Liver (tissue), 9 donors: ENCODE measurements around the gene YIPF1. TPM values are rescaled to one million over a fixed set of nuclear protein-coding genes. Genes with fewer than 3 reads are reported as not detected.

Source experiments
- DNase-seq: peaks from one replicate; pipeline ENCODE4 v3.0.0-alpha.2; 2017; ENCODE audit warnings: low spot score
- H3K27ac ChIP-seq, 2 donors: one replicate each; pipeline ENCODE4 v1.7.0; 2013; ENCODE audit warnings: inconsistent platforms in 2 of 2, low read length in 2 of 2, control low read depth in 1 of 2, low read depth in 1 of 2, mild to moderate bottlenecking in 1 of 2
- H3K27me3 ChIP-seq, 4 donors: one replicate each; pipeline versions ENCODE4 v1.6.1 to v1.7.0; 2013; ENCODE audit warnings: low read length in 3 of 4, inconsistent platforms in 1 of 4, mild to moderate bottlenecking in 1 of 4, moderate library complexity in 1 of 4; ENCODE audit not compliant: control insufficient read depth in 4 of 4, insufficient read depth in 4 of 4
- H3K36me3 ChIP-seq, 4 donors: one replicate each; pipeline versions ENCODE4 v1.6.1 to v1.7.0; 2013; ENCODE audit warnings: low read length in 3 of 4, mild to moderate bottlenecking in 3 of 4, low read depth in 1 of 4, moderate library complexity in 1 of 4; ENCODE audit not compliant: control insufficient read depth in 4 of 4, insufficient read depth in 3 of 4
- H3K4me1 ChIP-seq, 4 donors: one replicate each; pipeline versions ENCODE4 v1.6.1 to v1.7.0; 2013; ENCODE audit warnings: low read length in 3 of 4, mild to moderate bottlenecking in 3 of 4, moderate library complexity in 1 of 4; ENCODE audit not compliant: control insufficient read depth in 4 of 4, insufficient read depth in 4 of 4
- H3K4me3 ChIP-seq, 3 donors: one replicate each; pipeline versions ENCODE4 v1.6.1 to v1.7.0; 2013; ENCODE audit warnings: low read length in 3 of 3, control low read depth in 1 of 3, low read depth in 1 of 3, mild to moderate bottlenecking in 1 of 3
- H3K9ac ChIP-seq, 2 donors: one replicate each; pipeline ENCODE4 v1.7.0; 2013; ENCODE audit warnings: low read length in 2 of 2, mild to moderate bottlenecking in 2 of 2, moderate library complexity in 2 of 2, control low read depth in 1 of 2, low read depth in 1 of 2
- H3K9me3 ChIP-seq, 4 donors: one replicate each; pipeline versions ENCODE4 v1.6.1 to v1.7.0; 2013; ENCODE audit warnings: low read length in 3 of 4; ENCODE audit not compliant: control insufficient read depth in 4 of 4
- EGR1 ChIP-seq, 2 donors: IDR thresholded peaks; 2 replicates each; pipeline ENCODE4 v1.6.1; 2016 to 2018; ENCODE audit warnings: antibody characterized with exemption in 2 of 2, low read depth in 2 of 2
- FOXA1 ChIP-seq: IDR thresholded peaks from 2 replicates; pipeline ENCODE4 v1.6.1; 2016; ENCODE audit warnings: antibody characterized with exemption
- FOXA2 ChIP-seq: IDR thresholded peaks from 2 replicates; pipeline ENCODE4 v1.6.1; 2016; ENCODE audit warnings: antibody characterized with exemption
- GABPA ChIP-seq, 2 donors: IDR thresholded peaks in 1 of 2; conservative IDR thresholded peaks in 1 of 2; 2 replicates each; pipeline ENCODE4 v1.6.1; 2016; ENCODE audit warnings: antibody characterized with exemption in 2 of 2, mild to moderate bottlenecking in 1 of 2, moderate library complexity in 1 of 2
- HNF4A ChIP-seq, 2 donors: conservative IDR thresholded peaks; 2 replicates each; pipeline ENCODE4 v1.6.1; 2016; ENCODE audit warnings: antibody characterized with exemption in 2 of 2, mild to moderate bottlenecking in 2 of 2
- NR2F2 ChIP-seq: IDR thresholded peaks from 2 replicates; pipeline ENCODE4 v1.6.1; 2016; ENCODE audit warnings: antibody characterized with exemption
- RAD21 ChIP-seq, 2 donors: IDR thresholded peaks; 2 replicates each; pipeline ENCODE4 v1.6.1; 2016; ENCODE audit warnings: antibody characterized with exemption in 2 of 2, mild to moderate bottlenecking in 2 of 2
- RXRA ChIP-seq, 2 donors: IDR thresholded peaks; 2 replicates each; pipeline ENCODE4 v1.6.1; 2017 to 2018; ENCODE audit warnings: antibody characterized with exemption in 2 of 2, mild to moderate bottlenecking in 1 of 2
- SP1 ChIP-seq: IDR thresholded peaks from 2 replicates; pipeline ENCODE4 v1.6.1; 2018; ENCODE audit warnings: antibody characterized with exemption, mild to moderate bottlenecking
- TAF1 ChIP-seq: conservative IDR thresholded peaks from 2 replicates; pipeline ENCODE4 v1.6.1; 2016; ENCODE audit warnings: antibody characterized with exemption, mild to moderate bottlenecking
- YY1 ChIP-seq: IDR thresholded peaks from 2 replicates; pipeline ENCODE4 v1.6.1; 2016; ENCODE audit warnings: antibody characterized with exemption, mild to moderate bottlenecking
- WGBS: extraction: QIAGEN DNeasy Blood & Tissue Kit; methylation state at CpG from one replicate; pipeline ENCODE4 v1.1.7; 2013; 5-methylcytosine and 5-hydroxymethylcytosine counted together
- polyA plus RNA-seq, 2 donors: library from polyadenylated mRNA; stranded (reverse) in 1 of 2; unstranded in 1 of 2; fragments of 200-250 nt in 1 of 2; fragments of >200 nt in 1 of 2; fragmentation: Nextera tagmentation in 1 of 2; extraction: Ambion mirVana in 1 of 2; gene quantifications; one replicate each; pipeline versions ENCODE4 v1.2.1 to v1.2.3, GENCODE V29; 2013 to 2015
- total RNA-seq, 2 donors: library from RNA; depleted of rRNA; stranded (reverse); fragments of >200 nt; gene quantifications; one replicate each; pipeline ENCODE4 v1.2.3, GENCODE V29; 2014
- TF ChIP-seq, protein P1 (sequence below): IDR thresholded peaks from 2 replicates; pipeline ENCODE4 v1.6.1; 2016; ENCODE audit warnings: antibody characterized with exemption
- TF ChIP-seq, protein P2 (sequence below): fragments of 150-350 bp; IDR thresholded peaks from 2 replicates; pipeline ENCODE4 v1.5.1; 2017; ENCODE audit warnings: improper control_type of control experiment, low read depth, low read length; ENCODE audit not compliant: missing input control
- TF ChIP-seq, protein P3 (sequence below): IDR thresholded peaks from 2 replicates; pipeline ENCODE4 v1.6.1; 2016; ENCODE audit warnings: antibody characterized with exemption
- TF ChIP-seq, protein P4 (sequence below): IDR thresholded peaks from 2 replicates; pipeline ENCODE4 v1.6.1; 2016; ENCODE audit warnings: antibody characterized with exemption
- TF ChIP-seq, protein P5 (sequence below): IDR thresholded peaks from 2 replicates; pipeline ENCODE4 v1.6.1; 2016; ENCODE audit warnings: antibody characterized with exemption, mild to moderate bottlenecking
- donor health status: healthy.
- donor health status: healthy.
- donor health status: healthy.
- donor health status: healthy.
- donor health status: healthy.

Gene YIPF1
- total and polyA plus RNA-seq, 4 donors = 19.9 to 29.6 (median 28.1) TPM

DNA sequence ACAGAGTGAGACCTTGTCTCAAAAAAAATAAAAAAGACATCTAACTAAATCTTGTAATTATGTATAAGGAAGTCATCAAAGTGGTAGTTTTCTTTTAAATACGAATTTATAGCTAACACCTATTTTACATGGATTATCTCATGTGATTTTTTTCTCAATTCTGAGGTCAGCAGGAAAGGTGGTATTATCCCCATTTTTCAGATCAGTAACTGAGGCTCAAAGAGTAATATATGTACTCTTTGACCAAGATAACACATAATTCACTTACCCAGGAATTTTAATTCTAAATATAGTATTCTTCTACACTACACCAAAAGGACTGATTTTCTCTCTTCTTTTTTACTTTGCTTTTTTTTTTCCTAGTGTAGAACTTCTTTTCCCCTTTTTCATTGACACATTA, 46.8 kb upstream of the YIPF1 start:
- Histone ChIP-seq H3K36me3 (peaks cover 0 to 3% (median 1%) of the 10 kb centered on the region in 4 donors), H3K4me3 (no peak overlapping the region), H3K27me3 (no peaks in the 10 kb centered on the region), H3K27ac (no peak overlapping the region), H3K9me3 (peaks cover 0 to 4% (median under 1%) of the 10 kb centered on the region in 4 donors), H3K9ac (no peak overlapping the region), H3K4me1 (no peaks in the 10 kb centered on the region)
- DNase-seq = no peak
- WGBS = 99% methylated on average over 1 of the region's 1 CpG
- TF ChIP-seq, protein P1, sequence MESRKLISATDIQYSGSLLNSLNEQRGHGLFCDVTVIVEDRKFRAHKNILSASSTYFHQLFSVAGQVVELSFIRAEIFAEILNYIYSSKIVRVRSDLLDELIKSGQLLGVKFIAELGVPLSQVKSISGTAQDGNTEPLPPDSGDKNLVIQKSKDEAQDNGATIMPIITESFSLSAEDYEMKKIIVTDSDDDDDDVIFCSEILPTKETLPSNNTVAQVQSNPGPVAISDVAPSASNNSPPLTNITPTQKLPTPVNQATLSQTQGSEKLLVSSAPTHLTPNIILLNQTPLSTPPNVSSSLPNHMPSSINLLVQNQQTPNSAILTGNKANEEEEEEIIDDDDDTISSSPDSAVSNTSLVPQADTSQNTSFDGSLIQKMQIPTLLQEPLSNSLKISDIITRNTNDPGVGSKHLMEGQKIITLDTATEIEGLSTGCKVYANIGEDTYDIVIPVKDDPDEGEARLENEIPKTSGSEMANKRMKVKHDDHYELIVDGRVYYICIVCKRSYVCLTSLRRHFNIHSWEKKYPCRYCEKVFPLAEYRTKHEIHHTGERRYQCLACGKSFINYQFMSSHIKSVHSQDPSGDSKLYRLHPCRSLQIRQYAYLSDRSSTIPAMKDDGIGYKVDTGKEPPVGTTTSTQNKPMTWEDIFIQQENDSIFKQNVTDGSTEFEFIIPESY = no peak
- TF ChIP-seq, protein P2, sequence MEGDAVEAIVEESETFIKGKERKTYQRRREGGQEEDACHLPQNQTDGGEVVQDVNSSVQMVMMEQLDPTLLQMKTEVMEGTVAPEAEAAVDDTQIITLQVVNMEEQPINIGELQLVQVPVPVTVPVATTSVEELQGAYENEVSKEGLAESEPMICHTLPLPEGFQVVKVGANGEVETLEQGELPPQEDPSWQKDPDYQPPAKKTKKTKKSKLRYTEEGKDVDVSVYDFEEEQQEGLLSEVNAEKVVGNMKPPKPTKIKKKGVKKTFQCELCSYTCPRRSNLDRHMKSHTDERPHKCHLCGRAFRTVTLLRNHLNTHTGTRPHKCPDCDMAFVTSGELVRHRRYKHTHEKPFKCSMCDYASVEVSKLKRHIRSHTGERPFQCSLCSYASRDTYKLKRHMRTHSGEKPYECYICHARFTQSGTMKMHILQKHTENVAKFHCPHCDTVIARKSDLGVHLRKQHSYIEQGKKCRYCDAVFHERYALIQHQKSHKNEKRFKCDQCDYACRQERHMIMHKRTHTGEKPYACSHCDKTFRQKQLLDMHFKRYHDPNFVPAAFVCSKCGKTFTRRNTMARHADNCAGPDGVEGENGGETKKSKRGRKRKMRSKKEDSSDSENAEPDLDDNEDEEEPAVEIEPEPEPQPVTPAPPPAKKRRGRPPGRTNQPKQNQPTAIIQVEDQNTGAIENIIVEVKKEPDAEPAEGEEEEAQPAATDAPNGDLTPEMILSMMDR = no peak
- TF ChIP-seq, protein P3, sequence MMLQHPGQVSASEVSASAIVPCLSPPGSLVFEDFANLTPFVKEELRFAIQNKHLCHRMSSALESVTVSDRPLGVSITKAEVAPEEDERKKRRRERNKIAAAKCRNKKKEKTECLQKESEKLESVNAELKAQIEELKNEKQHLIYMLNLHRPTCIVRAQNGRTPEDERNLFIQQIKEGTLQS = no peak
- TF ChIP-seq EGR1 (IDR thresholded peaks at IDR 0.05; ENCODE audit: low read depth in 2 of 2) (no peak), GABPA (IDR thresholded peaks at IDR 0.05 in 1 of 2, conservative IDR thresholded peaks at IDR 0.05 in 1 of 2) (no peak), HNF4A (conservative IDR thresholded peaks at IDR 0.05) (no peak), FOXA1 (no peak), FOXA2 (no peak), RXRA (IDR thresholded peaks at IDR 0.05) (no peak), TAF1 (no peak), SP1 (no peak), NR2F2 (no peak), RAD21 (IDR thresholded peaks at IDR 0.05) (no peak), YY1 (no peak)
- TF ChIP-seq, protein P4, sequence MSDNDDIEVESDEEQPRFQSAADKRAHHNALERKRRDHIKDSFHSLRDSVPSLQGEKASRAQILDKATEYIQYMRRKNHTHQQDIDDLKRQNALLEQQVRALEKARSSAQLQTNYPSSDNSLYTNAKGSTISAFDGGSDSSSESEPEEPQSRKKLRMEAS = no peak
- TF ChIP-seq, protein P5, sequence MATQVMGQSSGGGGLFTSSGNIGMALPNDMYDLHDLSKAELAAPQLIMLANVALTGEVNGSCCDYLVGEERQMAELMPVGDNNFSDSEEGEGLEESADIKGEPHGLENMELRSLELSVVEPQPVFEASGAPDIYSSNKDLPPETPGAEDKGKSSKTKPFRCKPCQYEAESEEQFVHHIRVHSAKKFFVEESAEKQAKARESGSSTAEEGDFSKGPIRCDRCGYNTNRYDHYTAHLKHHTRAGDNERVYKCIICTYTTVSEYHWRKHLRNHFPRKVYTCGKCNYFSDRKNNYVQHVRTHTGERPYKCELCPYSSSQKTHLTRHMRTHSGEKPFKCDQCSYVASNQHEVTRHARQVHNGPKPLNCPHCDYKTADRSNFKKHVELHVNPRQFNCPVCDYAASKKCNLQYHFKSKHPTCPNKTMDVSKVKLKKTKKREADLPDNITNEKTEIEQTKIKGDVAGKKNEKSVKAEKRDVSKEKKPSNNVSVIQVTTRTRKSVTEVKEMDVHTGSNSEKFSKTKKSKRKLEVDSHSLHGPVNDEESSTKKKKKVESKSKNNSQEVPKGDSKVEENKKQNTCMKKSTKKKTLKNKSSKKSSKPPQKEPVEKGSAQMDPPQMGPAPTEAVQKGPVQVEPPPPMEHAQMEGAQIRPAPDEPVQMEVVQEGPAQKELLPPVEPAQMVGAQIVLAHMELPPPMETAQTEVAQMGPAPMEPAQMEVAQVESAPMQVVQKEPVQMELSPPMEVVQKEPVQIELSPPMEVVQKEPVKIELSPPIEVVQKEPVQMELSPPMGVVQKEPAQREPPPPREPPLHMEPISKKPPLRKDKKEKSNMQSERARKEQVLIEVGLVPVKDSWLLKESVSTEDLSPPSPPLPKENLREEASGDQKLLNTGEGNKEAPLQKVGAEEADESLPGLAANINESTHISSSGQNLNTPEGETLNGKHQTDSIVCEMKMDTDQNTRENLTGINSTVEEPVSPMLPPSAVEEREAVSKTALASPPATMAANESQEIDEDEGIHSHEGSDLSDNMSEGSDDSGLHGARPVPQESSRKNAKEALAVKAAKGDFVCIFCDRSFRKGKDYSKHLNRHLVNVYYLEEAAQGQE = no peak
